GM21360 (cell line): ENCODE data around the gene GLTP.

Source experiments
- ATAC-seq: cut with Tn5 transposase; IDR thresholded peaks from one replicate; pipeline ENCODE4 v1.9.1; 2021; ENCODE audit warnings: mild to moderate bottlenecking, moderate library complexity; ENCODE audit not compliant: unreplicated experiment

GLTP gene

GRCh38 chr12:109847142-109847735 lies 33.1 kb downstream of the GLTP start:
- ATAC-seq, result no peak

- no peak for ATAC-seq
These were observed 34.5 kb downstream of the GLTP start for GRCh38 chr12:109845824-109846205.

- ATAC-seq, result peak; percentile 70
These were observed 35.1 kb downstream of the GLTP start for GRCh38 chr12:109844983-109845823.

- ATAC-seq, result no peak
These were observed 36.2 kb downstream of the GLTP start for GRCh38 chr12:109844091-109844490.

GRCh38 chr12:109842021-109842420 lies 38.3 kb downstream of the GLTP start:
- ATAC-seq, result no peak

GRCh38 chr12:109841356-109841755 lies 39.0 kb downstream of the GLTP start:
- no peak for ATAC-seq

GRCh38 chr12:109840305-109841074 lies 39.9 kb downstream of the GLTP start:
- ATAC-seq, result no peak

GRCh38 chr12:109839444-109839843 lies 40.9 kb downstream of the GLTP start:
- ATAC-seq, result no peak

- no peak for ATAC-seq
These were observed 43.4 kb downstream of the GLTP start for GRCh38 chr12:109836916-109837315.

GRCh38 chr12:109835827-109836226 lies 44.5 kb downstream of the GLTP start:
- no peak for ATAC-seq

- no peak for ATAC-seq
These were observed 46.8 kb downstream of the GLTP start, which contains the start of gene TRPV4 for GRCh38 chr12:109833307-109834189. TRPV4 (minus strand) TSS chr12:109833398; CDS start chr12:109814796, 18,602 bp downstream.

- ATAC-seq, result no peak
These were observed 47.6 kb downstream of the GLTP start for GRCh38 chr12:109832541-109833306.

GRCh38 chr12:109831929-109832328 lies 48.4 kb downstream of the GLTP start:
- no peak for ATAC-seq

- ATAC-seq, result no peak
These were observed 49.0 kb downstream of the GLTP start for GRCh38 chr12:109831365-109831764.

- no peak for ATAC-seq
These were observed 49.6 kb downstream of the GLTP start for GRCh38 chr12:109830718-109831117.

GRCh38 chr12:109830267-109830666 lies 50.1 kb downstream of the GLTP start:
- ATAC-seq, result no peak

- ATAC-seq, result no peak
These were observed 50.7 kb downstream of the GLTP start for GRCh38 chr12:109829667-109830066.

GRCh38 chr12:109828754-109829511 lies 51.4 kb downstream of the GLTP start:
- no peak for ATAC-seq
